Chondrocyte (in vitro differentiated cells): ENCODE results near the gene NAXD. TPM values are rescaled to one million over a fixed set of nuclear protein-coding genes. Genes with fewer than 3 reads are reported as not detected.
"Not testable (repeated sequence)": the region's sequence is repeated elsewhere in the genome, so short reads cannot be mapped to it uniquely, and the experiment has no call there.

Experiments used
- DNase-seq: peaks from one replicate; pipeline ENCODE4 v3.0.0; 2021; ENCODE audit warnings: mixed read lengths, low spot score
- H3K27ac Mint-ChIP-seq: one replicate; pipeline ENCODE4 v1.8.0; 2021; ENCODE audit warnings: mild to moderate bottlenecking, moderate library complexity, mixed read lengths; ENCODE audit not compliant: unreplicated experiment
- H3K27me3 Mint-ChIP-seq: 2 replicates; pipeline ENCODE4 v1.8.0; 2021; ENCODE audit warnings: low read depth, mixed read lengths
- H3K36me3 Mint-ChIP-seq: 2 replicates; pipeline ENCODE4 v1.8.0; 2021; ENCODE audit warnings: low read depth, mixed read lengths
- H3K4me1 Mint-ChIP-seq: 2 replicates; pipeline ENCODE4 v1.8.0; 2021; ENCODE audit warnings: low read depth, mild to moderate bottlenecking, mixed read lengths
- H3K4me3 Mint-ChIP-seq: one replicate; pipeline ENCODE4 v1.8.0; 2021; ENCODE audit warnings: mild to moderate bottlenecking, moderate library complexity, mixed read lengths; ENCODE audit not compliant: unreplicated experiment
- H3K9me3 Mint-ChIP-seq: 2 replicates; pipeline ENCODE4 v1.8.0; 2021; ENCODE audit warnings: low read depth, mixed read lengths
- total RNA-seq: library from RNA; stranded (reverse); gene quantifications from 3 replicates; pipeline ENCODE4 v1.2.1, GENCODE V29; 2021
- TF ChIP-seq, protein P1 (sequence below): fragments of 200-600 bp; sonication (generic); IDR thresholded peaks from 2 replicates; pipeline ENCODE4 v1.5.0; 2021; ENCODE audit warnings: antibody characterized with exemption, mild to moderate bottlenecking, moderate library complexity

NAXD gene
- total RNA-seq, 1 donor from 2014 or later = 27.1 TPM

DNA sequence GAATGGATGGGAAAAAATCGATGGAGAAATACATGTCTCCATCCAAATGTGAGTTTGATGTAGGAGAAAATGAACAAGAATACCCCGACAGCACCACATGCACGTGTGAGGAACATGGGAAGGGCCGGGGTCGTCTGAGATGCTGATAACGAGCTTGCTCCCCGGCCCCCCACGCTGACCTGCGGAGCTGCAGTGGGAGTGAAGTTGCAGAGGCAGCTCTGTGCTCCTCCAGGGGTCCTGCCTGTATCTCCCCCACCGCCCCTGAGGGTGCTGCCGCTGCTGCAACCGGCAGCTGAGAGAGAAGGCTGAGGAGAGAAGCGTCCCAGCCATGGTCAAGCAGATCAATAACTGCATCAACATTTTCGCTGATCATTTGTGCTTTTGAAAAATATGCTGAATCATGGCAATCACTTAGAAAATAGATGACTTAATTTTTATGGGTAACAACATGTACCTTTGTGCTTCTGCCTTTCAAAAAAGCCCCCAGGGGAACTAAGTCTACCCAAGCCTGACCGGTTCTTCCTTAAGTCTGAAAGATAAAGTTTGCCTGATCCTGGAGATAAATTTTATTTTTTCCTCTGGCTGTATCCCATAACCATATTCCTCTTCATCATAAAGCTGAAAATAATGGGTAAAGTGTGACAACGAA, 18.2 kb upstream of the NAXD start:
- no peaks in the 10 kb centered on the region for H3K27me3 Mint-ChIP-seq
- TF ChIP-seq, protein P1, sequence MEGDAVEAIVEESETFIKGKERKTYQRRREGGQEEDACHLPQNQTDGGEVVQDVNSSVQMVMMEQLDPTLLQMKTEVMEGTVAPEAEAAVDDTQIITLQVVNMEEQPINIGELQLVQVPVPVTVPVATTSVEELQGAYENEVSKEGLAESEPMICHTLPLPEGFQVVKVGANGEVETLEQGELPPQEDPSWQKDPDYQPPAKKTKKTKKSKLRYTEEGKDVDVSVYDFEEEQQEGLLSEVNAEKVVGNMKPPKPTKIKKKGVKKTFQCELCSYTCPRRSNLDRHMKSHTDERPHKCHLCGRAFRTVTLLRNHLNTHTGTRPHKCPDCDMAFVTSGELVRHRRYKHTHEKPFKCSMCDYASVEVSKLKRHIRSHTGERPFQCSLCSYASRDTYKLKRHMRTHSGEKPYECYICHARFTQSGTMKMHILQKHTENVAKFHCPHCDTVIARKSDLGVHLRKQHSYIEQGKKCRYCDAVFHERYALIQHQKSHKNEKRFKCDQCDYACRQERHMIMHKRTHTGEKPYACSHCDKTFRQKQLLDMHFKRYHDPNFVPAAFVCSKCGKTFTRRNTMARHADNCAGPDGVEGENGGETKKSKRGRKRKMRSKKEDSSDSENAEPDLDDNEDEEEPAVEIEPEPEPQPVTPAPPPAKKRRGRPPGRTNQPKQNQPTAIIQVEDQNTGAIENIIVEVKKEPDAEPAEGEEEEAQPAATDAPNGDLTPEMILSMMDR = no peak
- H3K4me3 Mint-ChIP-seq = no peak overlapping the region
- H3K4me1 Mint-ChIP-seq = peaks cover 22% of the 10 kb centered on the region
- no peaks in the 10 kb centered on the region for H3K36me3 Mint-ChIP-seq
- H3K27ac Mint-ChIP-seq = no peak overlapping the region
- no peaks in the 10 kb centered on the region for H3K9me3 Mint-ChIP-seq
- no peak for DNase-seq

- Mint-ChIP-seq H3K36me3 (no peaks in the 10 kb centered on the region), H3K4me1 (peaks cover 13% of the 10 kb centered on the region), H3K27ac (no peak overlapping the region), H3K4me3 (no peak overlapping the region), H3K9me3 (no peaks in the 10 kb centered on the region), H3K27me3 (no peaks in the 10 kb centered on the region)
- no peak for DNase-seq
- TF ChIP-seq, protein P1 = no peak
Observed at GRCh38 chr13:110600261-110600819, 15.0 kb upstream of the NAXD start.

DNA sequence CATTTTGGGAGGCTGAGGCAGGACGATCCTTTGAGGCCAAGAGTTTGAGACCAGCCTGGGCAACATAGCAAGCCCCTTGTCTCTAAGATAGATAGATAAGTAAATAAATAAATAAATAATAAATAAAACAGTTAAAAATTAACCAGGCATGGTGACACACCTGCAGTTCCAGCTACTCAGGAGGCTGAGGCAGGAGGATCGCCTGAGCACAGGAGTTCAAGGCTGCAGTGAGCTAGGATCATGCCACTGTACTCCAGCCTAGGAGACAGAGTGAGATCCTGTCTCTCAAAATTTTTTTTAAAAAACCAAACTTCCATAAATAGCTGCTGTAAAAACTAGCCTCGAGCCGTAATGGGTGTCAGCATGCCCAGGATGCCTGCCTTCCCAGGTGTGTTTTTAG, 14.4 kb upstream of the NAXD start:
- H3K27me3 Mint-ChIP-seq = no peaks in the 10 kb centered on the region
- H3K4me1 Mint-ChIP-seq = peaks cover 13% of the 10 kb centered on the region
- H3K27ac Mint-ChIP-seq = no peak overlapping the region

DNA sequence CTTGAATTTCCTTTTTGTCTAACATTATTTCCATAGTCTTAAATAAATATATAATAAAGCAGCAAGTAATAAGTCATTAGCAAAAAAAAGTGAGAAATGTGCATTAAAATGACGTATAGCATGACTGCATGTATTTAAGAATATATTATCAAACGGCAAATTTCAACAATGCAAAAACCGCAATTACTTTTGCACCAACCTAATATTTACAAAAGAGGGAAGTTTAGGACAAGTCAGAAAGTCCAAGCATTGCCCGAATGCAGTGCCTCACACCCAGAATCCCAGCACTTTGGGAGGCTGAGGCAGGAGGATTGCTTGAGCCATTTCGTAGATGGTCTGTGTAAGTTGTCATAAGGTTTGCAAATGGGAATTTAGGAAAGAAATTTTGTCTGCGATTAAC, 10.2 kb upstream of the NAXD start:
- no peaks in the 10 kb centered on the region for H3K9me3 Mint-ChIP-seq
- no peak overlapping the region for H3K27ac Mint-ChIP-seq
- DNase-seq = no peak
- no peaks in the 10 kb centered on the region for H3K36me3 Mint-ChIP-seq
- peaks cover 4% of the 10 kb centered on the region for H3K4me1 Mint-ChIP-seq
- H3K4me3 Mint-ChIP-seq = no peak overlapping the region
- TF ChIP-seq, protein P1 = no peak
- no peaks in the 10 kb centered on the region for H3K27me3 Mint-ChIP-seq

More for the DNA sequence above, 14.4 kb upstream of the NAXD start:
- TF ChIP-seq, protein P1 = no peak
- no peak for DNase-seq
- H3K36me3 Mint-ChIP-seq = no peaks in the 10 kb centered on the region
- H3K9me3 Mint-ChIP-seq = no peaks in the 10 kb centered on the region
- no peak overlapping the region for H3K4me3 Mint-ChIP-seq

DNA sequence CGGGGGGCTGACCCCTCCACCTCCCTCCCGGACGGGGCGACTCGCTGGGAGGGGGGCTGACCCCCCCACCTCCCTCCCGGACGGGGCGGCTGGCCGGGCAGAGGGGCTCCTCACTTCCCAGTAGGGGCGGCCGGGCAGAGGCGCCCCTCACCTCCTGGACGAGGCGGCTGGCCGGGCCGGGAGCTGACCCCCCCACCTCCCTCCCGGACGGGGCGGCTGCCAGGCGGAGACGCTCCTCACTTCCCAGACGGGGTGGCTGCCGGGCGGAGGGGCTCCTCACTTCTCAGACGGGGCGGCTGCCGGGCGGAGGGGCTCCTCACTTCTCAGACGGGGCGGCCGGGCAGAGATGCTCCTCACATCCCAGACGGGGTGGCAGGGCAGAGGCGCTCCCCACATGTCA, 9.1 kb upstream of the NAXD start:
- not testable (repeated sequence) for H3K36me3 Mint-ChIP-seq, H3K4me1 Mint-ChIP-seq

More for the DNA sequence above, 9.1 kb upstream of the NAXD start:
- H3K9me3 Mint-ChIP-seq, H3K27me3 Mint-ChIP-seq, H3K27ac Mint-ChIP-seq, H3K4me3 Mint-ChIP-seq, DNase-seq: not testable (repeated sequence)
